Measurements from ENCODE around the gene KRT25.
A peak's percentile ranks its signal among the peaks of the same experiment; 100 is the strongest.

KRT25 gene, protein sequence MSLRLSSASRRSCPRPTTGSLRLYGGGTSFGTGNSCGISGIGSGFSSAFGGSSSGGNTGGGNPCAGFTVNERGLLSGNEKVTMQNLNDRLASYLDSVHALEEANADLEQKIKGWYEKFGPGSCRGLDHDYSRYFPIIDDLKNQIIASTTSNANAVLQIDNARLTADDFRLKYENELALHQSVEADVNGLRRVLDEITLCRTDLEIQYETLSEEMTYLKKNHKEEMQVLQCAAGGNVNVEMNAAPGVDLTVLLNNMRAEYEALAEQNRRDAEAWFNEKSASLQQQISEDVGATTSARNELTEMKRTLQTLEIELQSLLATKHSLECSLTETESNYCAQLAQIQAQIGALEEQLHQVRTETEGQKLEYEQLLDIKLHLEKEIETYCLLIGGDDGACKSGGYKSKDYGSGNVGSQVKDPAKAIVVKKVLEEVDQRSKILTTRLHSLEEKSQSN

DNA sequence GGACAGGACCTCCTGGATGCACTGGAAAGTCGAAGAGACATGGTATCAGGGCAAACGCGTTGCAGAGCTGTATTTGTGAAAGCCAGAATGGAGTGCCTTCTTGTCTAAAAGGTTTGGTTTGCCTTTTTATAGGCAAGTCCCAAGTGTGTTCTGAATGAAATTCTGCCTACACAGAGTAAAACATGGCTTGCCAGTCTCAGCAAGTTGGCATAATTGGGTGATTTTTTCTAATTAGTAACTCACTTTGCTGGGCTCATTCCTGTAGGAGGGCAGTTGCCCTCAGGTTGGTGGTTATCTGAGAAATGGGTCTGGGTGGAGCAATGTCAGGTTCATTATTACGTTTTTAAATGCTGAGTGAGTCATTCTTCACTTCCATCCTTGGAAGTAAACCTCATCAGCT is at the start of gene KRT25:
TSS of gene KRT25 (minus strand) at position 101 of the 400 bp plus-strand sequence. CDS start at position 41, 60 bp downstream.
- no peak for DNase-seq

DNA sequence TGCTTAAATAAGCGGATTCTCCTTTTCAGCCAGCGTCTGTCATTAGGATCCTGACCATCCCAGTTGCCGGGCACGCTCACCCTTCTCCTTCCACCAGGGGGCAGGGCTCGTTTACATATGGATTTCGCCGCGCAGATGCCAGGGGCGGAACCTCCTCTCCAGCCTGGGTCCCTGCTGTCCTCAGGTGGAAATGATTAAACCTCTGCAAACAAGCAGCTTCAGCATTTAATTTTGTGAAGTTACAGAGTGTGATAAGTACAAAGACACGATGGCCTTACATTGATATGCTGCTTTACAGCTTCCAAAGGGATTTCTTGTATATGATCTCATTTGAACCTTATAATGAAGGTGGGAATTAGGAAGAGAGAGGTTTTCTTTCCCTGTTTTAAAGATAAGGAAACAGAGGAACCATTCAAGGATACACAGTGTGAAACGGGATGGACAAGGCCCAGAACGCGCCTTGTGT is 48.5 kb upstream of the KRT25 start:
- peak; percentile 83 for DNase-seq

DNA sequence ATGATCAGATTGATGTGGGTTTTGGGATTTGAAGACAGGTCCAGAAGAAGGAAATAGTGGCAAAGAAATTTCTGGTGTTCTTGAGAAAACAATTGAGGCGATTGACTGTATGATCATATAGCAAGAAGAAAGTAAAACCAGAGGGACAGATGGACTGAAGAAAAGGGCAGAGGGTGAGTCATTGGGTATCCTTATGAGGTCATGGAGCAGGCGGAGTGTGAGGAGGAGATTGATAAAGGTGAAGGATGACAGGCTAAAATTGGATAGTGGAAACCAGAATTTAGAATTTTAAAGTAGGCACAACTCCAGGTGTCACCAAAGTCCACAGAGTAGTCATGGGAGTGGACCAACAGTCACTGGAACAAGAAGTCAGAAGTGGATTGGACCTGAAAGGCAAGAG is 46.0 kb upstream of the KRT25 start:
- no peak for DNase-seq

DNA sequence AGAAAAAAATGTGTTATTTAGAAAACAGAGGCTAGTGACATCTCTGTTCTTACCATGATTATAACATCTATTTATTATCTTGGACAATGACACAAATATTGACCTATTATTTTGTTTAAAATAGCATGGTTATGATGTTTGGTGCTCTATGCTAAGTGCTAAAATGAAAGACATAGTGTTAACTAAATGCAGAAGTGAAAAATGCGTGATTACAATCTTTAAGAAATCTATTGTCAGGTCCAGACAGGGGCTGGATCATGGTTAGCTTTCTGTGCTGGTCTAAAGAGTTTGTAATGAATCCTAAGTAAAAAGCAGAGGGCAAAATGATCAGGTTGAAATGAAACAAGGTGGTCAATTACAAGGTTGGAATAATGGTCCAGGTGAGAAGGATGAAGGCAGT is 45.2 kb upstream of the KRT25 start:
- DNase-seq: no peak

DNA sequence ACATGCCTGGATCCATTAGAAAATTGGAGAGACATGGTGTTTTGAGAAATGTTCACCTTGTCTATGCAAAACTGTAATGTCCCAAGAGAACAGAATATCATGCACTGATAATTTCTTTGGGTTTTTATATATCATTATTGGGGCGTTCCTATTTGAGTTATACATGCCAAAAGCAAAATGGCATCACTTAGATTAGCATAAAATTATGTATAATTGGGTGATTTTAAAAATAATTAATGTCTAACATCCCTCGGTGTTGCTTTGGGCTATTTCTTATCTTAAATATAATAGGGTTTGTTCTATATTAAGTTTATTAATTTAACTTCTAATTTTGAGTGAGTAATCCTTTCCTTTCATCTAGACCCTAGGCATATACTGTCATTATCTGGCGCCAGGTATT is 44.7 kb upstream of the KRT25 start, which contains the start of gene KRT28:
TSS of gene KRT28 (minus strand) at position 101 of the 400 bp plus-strand sequence. CDS start at position 35, 66 bp downstream.
- DNase-seq: no peak

DNA sequence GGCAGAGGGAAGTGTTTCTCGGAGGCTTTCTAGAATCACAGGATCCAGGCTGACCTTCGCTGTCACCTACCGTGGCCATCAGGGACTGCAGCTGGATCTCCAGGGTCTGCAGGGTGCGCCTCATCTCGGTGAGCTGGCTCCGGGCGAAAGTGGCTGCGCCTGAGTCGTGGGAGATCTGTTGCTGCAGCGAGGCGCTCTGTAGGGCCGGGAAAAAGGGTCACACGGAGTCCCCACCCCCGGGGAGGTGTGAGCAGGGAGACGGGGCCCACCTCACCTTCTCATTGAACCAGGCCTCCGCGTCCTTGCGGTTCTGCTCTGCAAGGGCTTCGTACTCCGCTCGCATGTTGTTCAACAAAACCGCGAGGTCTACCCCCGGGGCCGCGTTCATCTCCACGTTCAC is 41.7 kb upstream of the KRT25 start:
- DNase-seq: no peak

DNA sequence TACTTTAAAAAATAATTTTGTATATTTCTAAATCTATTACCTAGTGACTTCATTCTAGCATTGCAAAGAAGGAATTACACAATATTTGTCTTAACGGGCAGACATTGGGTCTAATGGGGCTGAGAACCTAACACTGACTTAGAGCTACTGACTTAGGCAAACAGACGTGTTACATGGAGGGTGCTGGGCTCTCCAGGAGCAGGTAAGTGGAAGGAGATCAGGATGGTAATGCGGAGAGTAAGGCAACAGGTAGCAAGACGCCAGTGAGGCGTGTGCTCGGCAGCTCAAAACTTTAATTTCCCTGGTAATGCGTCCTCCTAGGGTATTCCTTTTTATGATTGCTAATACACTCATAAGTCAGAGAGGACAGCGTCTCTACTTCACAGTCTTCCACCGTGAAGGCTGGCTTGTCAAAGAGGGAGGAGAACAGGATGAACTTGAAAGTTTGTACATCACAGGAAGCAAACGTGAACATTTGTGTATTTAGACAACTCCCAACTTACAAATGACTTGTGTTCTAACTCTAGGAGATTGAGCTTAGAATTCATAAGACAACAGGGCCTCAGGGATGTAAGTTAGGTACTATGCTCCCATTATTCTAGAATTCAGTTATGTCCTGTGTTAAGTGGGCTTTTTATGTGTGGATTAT is 40.0 kb upstream of the KRT25 start:
- no peak for DNase-seq

DNA sequence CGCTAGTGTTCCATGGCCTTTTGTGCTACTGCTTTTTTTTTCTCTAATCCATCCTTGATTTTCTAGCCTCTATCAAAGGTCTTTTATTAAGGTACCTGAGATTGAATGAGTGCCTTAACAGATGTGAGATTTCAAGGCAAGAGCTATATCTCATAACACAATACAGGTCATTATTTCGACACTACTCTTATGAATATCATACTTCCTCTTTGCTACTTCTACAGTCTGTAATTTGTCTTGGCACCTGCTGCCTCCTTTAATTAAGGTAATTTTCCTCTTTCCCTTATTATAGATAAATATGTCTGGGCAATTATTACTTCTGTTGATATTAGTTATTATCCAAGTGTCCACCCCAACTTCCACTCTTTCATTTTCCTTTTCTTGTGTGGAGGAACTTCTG is 39.3 kb upstream of the KRT25 start:
- no peak for DNase-seq

DNA sequence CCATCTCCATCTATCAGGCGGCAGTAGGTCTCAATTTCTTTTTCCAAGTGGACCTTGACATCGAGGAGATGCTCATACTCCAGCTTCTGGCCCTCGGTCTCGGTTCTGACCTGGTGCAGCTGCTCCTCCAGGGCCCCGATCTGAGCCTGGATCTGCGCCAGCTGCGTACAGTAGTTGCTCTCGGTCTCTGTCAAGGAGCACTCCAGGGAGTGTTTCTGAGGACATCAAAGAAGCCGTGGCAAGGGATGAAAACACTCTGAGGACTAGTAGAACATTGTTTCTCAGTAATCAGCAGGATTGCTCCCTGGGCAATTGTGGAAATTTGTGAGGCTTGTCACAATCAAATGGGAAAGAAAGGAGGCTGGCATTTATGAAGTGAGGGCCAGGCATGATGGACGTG is 38.7 kb upstream of the KRT25 start:
- no peak for DNase-seq

DNA sequence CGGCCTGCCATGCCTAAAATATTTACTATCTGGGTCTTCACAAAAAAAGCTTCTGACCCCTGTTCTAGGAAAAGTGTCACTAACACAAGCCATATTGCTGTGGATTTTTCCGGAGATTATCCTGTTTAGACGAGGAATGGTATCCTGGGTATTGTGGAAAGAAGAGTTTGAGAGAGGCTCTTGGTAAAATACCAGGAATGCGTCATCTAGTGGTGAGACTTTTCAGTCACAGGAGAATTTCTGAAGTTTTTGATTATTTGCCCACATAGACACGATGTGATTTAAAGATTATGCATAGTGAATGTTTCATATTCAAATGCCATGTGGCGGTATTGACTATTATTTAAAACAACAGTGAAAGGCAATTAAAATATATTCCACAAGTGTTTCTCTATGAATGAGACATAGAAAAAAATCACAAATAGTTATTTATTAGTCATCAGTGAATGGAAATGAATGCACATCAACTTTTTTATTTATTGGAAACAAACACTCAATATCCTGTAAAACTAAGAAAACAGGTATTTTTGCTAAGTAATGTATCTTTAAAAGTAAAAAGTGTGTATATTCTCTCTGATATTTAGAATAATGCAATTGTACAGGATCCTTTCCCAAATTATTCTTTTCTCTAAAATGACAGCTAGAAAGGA is 36.8 kb upstream of the KRT25 start:
- no peak for DNase-seq

DNA sequence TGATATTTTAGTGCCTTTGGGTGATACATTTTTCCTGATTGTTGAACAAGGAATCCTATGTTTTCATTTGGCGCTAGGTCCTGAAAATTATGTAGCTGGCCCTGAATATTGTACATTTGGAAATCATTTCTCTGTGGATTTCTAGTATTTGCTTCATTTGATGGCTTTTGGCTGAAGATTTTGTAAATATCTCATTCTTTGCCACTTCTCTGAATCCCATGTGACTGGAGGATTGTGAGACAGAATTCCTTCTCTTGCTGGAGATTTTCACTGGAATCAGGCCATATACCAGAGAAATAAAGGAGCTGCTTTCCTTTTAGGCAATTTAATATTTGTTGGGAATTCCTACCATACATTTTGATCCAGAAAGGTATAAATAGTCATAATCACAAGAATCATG is 36.0 kb upstream of the KRT25 start:
- no peak for DNase-seq

DNA sequence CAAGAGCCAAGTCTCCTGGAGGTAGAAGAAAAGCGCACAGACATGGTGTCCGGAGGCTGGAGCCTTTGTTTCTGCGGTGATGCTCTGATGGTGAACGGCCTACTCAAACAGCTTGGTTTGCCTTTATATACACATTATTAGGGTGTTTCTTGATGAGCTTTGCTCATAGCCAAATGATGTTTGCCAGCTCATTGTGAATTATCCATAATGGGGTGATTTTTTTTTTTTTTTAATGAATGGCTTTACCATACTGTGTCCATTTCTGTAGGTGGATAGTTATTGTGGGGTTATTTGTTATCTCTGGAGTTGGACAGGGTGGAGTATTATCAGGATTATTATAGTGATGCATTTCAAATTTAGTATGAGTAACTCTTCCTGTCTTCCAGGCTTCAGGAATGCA is 27.3 kb upstream of the KRT25 start, which contains the start of gene KRT27:
TSS of gene KRT27 (minus strand) at position 101 of the 400 bp plus-strand sequence. CDS start at position 44, 57 bp downstream.
- no peak for DNase-seq

DNA sequence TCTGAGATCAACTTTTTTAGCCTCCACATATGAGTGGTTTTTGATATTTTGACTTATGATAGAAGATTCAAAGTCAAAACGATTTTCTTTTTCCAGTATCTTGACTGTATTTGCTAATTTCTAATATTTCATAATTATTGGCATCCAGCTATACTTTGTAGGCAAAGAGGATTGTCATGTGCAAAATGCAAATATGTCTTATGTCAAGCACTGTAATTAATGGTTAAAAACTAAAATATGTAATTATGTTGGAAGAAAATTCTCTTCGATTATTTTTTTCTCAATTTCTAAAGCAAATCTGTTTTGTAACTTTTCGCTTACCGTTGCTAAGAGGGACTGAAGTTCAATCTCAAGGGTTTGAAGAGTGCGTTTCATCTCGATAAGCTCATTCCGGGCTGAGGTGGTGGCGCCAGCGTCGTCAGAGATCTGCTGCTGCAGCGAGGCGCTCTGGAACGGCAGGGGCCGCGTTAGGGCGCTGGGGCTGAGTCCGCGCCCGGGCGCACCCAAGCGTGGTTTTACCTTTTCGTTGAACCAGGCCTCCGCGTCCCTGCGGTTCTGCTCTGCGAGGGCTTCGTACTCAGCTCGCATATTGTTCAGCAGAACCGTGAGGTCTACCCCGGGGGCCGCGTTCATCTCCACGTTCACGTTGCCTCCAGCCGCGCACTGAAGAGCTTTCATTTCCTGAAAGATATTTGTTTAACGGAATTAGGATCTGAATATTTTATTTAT is 24.2 kb upstream of the KRT25 start:
- no peak for DNase-seq

DNA sequence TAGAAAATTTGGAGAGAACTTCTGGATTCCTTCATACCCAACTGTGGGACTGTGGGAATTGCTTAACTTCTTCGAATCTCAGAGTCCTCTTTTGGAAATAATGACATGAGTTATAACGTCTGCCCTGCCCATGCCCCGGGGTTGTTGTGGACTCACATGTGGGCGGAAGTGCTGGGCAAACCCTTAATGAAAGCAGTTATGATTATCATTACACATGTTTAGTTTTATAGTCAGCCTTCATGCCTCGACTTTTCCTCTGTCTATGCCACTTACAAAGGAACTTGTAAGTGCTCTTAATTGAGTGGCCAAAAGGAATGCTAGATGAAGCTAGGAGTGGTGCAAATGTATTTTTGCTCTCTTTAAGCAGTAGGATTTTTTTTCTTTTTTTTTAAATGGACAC is 23.3 kb upstream of the KRT25 start:
- no peak for DNase-seq

DNA sequence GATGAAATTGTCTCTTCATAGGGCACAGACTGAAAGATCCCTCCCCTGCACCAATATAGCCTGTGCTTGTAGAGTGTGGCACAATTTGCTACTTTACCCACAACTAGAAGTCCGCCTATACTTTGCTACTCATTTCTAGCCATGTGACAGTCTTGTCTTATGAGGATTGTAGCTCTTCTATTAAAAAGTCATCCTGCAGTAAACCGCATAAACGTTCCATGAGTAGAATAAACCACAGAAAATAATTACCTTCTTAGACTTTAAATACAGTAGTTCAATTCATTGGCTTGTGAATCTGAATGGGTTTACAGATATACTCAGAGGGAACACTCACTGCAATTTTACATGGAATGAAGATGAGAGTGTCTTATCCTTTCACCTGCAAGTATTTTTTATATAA is 22.8 kb upstream of the KRT25 start:
- DNase-seq: no peak

DNA sequence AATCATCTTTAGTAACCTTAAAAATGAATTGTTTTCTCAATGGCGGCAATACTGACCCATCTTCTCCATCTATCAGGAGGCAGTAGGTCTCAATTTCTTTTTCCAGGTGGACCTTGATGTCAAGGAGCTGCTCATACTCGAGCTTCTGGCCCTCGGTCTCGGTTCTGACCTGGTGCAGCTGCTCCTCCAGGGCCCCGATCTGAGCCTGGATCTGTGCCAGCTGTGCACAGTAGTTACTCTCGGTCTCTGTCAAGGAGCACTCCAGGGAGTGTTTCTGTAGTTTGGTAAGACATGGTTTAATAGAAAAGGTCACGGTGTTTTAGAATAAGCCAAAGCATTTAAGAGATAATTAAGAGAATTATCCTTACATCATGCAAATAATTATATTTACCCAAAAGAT is 22.3 kb upstream of the KRT25 start:
- no peak for DNase-seq

DNA sequence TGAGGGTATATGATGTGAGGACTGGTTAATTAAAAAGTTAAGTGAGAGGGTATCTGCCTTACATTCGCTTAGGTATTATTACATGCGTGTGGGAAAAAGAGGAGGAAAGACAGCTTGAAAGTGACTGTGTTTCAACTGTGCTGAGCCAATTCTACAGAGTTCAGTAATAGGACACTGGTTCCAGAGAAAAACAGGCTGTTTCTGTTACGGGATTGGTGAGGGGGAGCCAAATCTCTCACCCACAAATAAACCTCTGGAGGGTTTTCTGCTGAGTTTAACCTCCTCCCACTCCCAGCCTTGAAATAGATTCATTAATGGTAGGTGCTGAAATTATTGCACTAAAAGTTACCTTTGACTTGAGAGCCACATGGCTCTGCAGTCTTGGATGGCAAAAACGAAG is 20.8 kb upstream of the KRT25 start:
- no peak for DNase-seq

DNA sequence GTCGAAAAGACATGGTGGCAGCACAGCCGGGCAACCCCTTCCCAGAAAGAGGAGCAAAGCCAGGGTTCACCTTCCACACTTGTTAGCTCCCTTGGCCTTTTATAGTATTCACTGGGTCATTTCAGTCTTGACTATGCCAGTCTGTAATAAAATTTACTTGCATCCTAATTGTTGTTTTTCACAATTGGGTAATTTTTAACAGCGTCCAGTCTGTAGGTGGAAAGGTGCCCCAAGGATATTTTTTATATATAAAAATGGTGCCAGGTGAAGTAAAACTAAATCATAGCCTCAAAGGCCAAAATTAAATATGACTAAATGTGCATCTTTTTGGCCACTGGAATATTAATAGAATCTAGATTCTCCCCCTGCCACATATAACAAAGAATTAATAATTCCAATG is 17.0 kb upstream of the KRT25 start, which contains the start of gene KRT26:
TSS of gene KRT26 (minus strand) at position 101 of the 400 bp plus-strand sequence. CDS start at position 13, 88 bp downstream.
- DNase-seq: no peak

DNA sequence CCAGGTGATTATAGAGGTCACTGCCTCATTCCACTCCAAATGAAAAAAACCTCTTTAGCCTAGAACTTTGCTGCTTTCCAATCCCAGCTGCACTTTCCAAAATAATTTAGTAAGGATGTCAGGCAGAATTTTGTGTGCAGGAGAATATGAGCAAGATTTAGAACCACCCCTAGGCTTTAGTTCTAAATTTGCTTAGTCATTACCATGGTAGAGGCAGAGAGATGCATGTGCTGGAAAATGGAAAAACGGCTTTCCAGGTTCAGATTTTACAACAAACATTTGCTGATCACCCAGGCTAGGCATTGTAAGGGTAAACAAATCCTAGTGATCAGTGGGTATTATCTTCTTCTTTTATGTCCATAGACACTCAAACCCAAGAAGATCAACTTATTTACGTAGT is 10.5 kb upstream of the KRT25 start:
- DNase-seq: no peak

DNA sequence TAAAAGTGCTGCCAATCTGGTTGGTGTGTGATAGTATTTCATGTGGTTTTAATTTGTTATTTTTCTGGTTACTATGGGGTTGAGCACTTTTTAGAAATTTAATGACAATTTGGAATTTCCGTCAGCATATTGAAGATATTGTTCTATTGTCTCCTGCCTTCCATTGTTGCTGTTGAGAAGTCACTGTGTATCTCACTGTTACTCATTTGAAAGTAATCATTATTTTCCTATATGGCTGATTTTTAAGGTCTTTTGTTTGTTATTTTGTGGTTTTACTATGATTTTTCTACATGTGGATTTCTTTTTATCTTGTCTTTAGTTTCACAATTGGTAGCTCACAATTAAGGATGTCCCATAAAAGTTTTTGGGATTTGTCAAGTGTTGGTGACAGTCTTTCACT is 8.6 kb upstream of the KRT25 start:
- no peak for DNase-seq

DNA sequence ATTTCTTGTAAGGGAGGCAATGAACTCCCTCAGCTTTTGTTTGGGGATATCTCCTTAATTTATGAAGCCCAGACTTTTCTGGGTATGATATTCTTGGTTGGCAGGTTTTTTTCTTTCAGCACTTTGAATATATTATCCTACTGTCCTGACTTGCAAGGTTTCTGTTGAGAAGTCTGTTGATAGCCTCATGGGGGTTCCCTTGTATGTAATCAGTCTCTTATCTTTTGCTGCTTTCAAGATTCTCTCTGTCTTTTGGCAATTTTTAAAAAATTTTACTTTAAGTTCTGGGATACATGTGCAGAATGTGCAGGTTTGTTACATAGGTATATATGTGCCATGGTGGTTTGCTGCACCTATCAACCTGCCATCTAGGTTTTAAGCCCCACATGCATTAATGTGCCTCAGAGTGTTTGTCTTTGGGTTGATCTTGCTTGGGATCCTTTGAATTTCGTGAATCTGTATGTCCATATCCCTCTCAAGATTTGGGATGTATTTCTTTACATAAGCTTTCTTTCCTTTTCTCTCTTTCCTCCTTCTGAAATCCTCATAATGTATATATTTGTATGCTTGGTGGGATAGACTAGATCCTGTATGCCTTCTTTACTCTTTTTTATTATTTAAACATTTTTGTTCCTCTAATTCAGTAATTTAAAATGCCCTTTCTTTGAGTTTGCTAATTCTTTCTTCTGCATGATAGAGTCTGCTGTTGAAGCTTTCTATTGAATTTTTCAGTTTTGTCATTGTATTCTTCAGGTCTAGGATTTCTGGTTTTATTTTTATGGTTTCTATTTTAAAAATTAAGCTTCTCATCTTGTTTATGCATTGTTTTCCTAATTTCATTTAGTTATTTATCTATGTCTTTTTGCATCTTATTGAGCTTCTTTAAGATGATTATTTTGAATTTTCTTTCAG is 5.2 kb upstream of the KRT25 start:
- DNase-seq: no peak

DNA sequence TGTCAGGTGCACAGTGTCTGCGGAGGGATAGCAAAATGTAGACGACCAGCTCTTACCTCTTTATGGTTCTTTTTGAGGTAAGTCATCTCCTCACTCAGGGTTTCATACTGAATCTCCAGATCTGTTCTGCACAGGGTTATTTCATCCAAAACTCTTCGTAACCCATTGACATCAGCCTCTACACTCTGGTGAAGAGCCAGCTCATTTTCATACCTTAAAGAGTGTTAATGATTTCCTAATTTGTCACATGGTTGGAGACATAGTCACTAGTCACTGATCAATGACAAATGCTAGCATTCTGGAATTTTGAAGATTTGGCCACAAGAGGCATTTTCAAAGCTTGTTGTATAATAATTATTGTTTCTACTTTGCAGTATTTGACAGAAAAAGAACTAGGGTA is 1.3 kb downstream of the KRT25 start:
- no peak for DNase-seq
